A673 (cell line): ENCODE data around the gene CLDN24. TPM values are rescaled to one million over a fixed set of nuclear protein-coding genes. Genes with fewer than 3 reads are reported as not detected.

Experiments
- BruUV-seq: library from RNA; stranded (reverse); fragments of 400-500 nt; replicated peaks from 2 replicates; lab custom pipeline; 2021; lab: Mats Ljungman, UMichigan
- CTCF ChIA-PET: fragments of 300-600 bp; sonication (Branson Sonifier 250); formaldehyde crosslinking; loops from one replicate; lab custom pipeline; 2022; ENCODE audit warnings: antibody characterized with exemption; lab: Charles Lee
- POLR2A ChIA-PET: fragments of 300-600 bp; sonication (Branson Sonifier 250); formaldehyde crosslinking; loops from one replicate; lab custom pipeline; 2022; ENCODE audit warnings: antibody characterized with exemption; ENCODE audit not compliant: low non-redundant PET; lab: Charles Lee
- DNase-seq: peaks from one replicate; pipeline ENCODE4 v3.0.0-alpha.2; 2015; ENCODE audit warnings: low spot score
- H3K27ac ChIP-seq: fragments of 200-600 bp; sonication (generic); 2 replicates; pipeline ENCODE4 v1.5.1; 2016; ENCODE audit warnings: mixed run types, low read depth, mild to moderate bottlenecking, mixed read lengths, antibody characterized with exemption, low read length; ENCODE audit not compliant: poor library complexity, severe bottlenecking
- H3K27me3 ChIP-seq: fragments of 200-600 bp; sonication (generic); replicated peaks from 2 replicates; pipeline ENCODE4 v1.6.1; 2017; ENCODE audit warnings: mixed run types, low read depth, mild to moderate bottlenecking, mixed read lengths, antibody characterized with exemption, low read length; ENCODE audit not compliant: insufficient read depth, poor library complexity
- H3K36me3 ChIP-seq: fragments of 200-600 bp; sonication (generic); 2 replicates; pipeline ENCODE4 v1.6.1; 2016; ENCODE audit warnings: mixed run types, mild to moderate bottlenecking, mixed read lengths, antibody characterized with exemption, low read length; ENCODE audit not compliant: insufficient read depth, poor library complexity, severe bottlenecking
- H3K4me1 ChIP-seq: fragments of 200-600 bp; sonication (generic); 2 replicates; pipeline ENCODE4 v1.6.1; 2017; ENCODE audit warnings: mixed run types, mild to moderate bottlenecking, mixed read lengths, antibody characterized with exemption, low read length; ENCODE audit not compliant: insufficient read depth, poor library complexity, severe bottlenecking
- H3K4me3 ChIP-seq: fragments of 200-600 bp; sonication (generic); 2 replicates; pipeline ENCODE4 v1.5.1; 2016; ENCODE audit warnings: low read depth, mixed run types, mild to moderate bottlenecking, mixed read lengths, low read length; ENCODE audit not compliant: poor library complexity, severe bottlenecking
- H3K9me3 ChIP-seq: fragments of 200-600 bp; sonication (generic); 2 replicates; pipeline ENCODE4 v1.6.1; 2016; ENCODE audit warnings: mixed run types, low read depth, mild to moderate bottlenecking, mixed read lengths, antibody characterized with exemption, low read length; ENCODE audit not compliant: poor library complexity, severe bottlenecking
- EZH2 ChIP-seq: fragments of 200-600 bp; sonication (generic); IDR thresholded peaks from 2 replicates; pipeline ENCODE4 v1.6.1; 2017; ENCODE audit warnings: borderline replicate concordance, low read depth, mild to moderate bottlenecking, mixed read lengths, antibody characterized with exemption, low read length; ENCODE audit not compliant: poor library complexity, severe bottlenecking
- intact Hi-C: fragments of 100-400 bp; cut with micrococcal nuclease; formaldehyde crosslinking; loops from one replicate; pipeline ENCODE4 v1.10.0; 2022; ENCODE audit not compliant: unreplicated experiment
- total RNA-seq: library from RNA; stranded (reverse); gene quantifications from 2 replicates; pipeline ENCODE4 v1.2.3, GENCODE V29; 2021
- TF ChIP-seq, protein P1 (sequence below): fragments of 300-800, 200-600 bp; sonication (generic); conservative IDR thresholded peaks from 2 replicates; pipeline ENCODE4 v1.5.1; 2017; ENCODE audit warnings: low read depth, mild to moderate bottlenecking, antibody characterized with exemption, low read length, moderate library complexity, mixed read lengths

Gene CLDN24
- total RNA-seq, 1 experiment from 2014 or later = not detected

DNA sequence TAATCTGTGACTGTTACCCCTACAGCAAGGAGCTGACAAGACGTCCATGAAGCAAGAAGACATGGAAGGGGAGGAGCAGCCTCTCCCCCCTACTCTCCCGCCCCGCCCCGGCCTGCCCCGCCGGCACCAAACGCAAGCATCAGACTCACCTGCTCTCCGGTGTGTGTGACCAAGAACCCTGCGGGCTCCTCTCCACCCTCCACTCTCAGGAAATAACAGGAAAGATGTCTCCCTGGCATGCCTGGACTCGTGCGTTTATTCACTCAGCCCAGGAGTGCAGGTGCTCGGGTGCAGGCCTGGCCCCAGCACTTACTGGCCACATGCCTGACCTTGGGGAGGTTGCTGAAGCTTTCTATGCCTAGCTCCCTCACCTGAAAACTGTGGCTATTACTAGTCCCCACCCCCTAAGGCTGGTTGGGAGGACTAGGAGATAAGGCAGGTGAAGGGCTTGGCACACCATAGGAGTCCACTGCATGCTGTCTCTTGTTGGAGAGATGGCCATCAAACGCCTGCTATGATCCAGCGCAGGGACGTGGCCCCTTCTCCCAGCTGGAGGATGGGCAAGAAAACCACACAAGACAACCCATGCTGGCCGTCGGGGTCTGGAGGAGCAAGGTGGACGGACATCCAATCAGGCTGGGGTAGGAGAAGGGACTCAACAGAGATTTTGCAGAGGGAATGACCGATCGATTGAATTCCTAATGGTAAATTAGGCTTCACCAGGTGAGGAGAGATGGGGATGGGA is 34.9 kb upstream of the CLDN24 start:
- BruUV-seq = no TSS peak
- Histone ChIP-seq H3K4me3 (no peak overlapping the region), H3K27ac (no peak overlapping the region), H3K36me3 (no peaks in the 10 kb centered on the region), H3K27me3 (no peaks in the 10 kb centered on the region), H3K9me3 (no peaks in the 10 kb centered on the region), H3K4me1 (peaks cover 4% of the 10 kb centered on the region)
- TF ChIP-seq, protein P1, sequence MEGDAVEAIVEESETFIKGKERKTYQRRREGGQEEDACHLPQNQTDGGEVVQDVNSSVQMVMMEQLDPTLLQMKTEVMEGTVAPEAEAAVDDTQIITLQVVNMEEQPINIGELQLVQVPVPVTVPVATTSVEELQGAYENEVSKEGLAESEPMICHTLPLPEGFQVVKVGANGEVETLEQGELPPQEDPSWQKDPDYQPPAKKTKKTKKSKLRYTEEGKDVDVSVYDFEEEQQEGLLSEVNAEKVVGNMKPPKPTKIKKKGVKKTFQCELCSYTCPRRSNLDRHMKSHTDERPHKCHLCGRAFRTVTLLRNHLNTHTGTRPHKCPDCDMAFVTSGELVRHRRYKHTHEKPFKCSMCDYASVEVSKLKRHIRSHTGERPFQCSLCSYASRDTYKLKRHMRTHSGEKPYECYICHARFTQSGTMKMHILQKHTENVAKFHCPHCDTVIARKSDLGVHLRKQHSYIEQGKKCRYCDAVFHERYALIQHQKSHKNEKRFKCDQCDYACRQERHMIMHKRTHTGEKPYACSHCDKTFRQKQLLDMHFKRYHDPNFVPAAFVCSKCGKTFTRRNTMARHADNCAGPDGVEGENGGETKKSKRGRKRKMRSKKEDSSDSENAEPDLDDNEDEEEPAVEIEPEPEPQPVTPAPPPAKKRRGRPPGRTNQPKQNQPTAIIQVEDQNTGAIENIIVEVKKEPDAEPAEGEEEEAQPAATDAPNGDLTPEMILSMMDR = no peak
- TF ChIP-seq EZH2 = no peak
- no peak for DNase-seq
- intact Hi-C loops = no loop called here
- CTCF ChIA-PET = no interaction called here
- POLR2A ChIA-PET = no interaction called here

DNA sequence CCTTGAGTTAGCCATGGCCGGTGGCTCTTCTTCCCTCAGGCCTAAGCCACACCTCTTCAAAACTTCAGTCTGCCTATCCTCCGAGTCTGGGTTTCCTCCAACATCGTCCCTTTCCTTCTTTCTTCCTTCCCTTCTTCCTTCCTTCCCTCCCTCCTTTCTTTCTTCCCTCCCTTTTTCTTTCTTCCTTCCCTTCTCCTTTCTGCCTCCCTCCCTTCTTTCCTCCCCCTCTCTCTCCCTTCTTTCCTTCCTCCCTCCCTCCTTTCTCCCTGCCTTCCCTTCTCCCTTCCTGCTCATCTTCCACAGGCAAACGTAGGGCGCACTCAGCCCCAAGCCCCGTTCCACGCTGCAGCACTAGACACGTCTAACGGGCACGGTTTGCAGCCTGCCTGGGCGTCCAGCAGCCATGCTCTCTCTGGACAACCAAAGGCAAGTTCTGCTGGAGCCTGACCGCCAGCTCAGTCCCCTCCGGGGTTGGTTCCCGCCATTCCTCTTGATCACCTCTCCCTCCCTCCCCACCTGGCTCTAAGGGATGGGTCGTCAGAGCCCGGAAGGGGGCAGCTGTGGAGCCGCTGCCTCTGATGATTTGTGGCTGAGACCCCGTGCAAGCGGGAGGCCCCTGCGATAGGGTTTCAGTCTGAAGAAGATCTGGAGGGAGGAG is 34.1 kb upstream of the CLDN24 start:
- no TSS peak for BruUV-seq
- intact Hi-C loops = no loop called here
- Histone ChIP-seq H3K4me1 (peaks cover 4% of the 10 kb centered on the region), H3K27ac (no peak overlapping the region), H3K4me3 (no peak overlapping the region), H3K36me3 (no peaks in the 10 kb centered on the region), H3K9me3 (no peaks in the 10 kb centered on the region), H3K27me3 (no peaks in the 10 kb centered on the region)
- POLR2A ChIA-PET = no interaction called here
- CTCF ChIA-PET = no interaction called here
- DNase-seq = no peak
- TF ChIP-seq, protein P1 = no peak
- TF ChIP-seq EZH2 = no peak

DNA sequence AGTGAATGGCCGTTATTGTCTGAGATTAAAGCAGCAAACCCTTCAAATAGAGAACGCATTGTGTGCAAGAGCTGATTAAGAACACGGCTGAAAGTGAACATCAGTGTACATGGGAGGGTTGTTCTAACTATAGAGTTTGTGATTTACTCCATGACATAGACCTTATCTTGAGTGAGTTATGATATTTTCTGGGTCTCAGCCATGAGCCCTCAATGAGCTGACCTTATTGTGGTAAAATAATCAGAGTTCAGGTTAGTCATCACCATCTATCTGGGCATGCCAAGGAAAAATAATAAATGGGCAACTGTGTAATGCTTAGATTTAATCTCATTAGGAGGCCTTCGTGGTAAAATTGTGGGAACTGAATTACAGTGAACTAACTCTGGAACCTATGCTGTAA is 33.2 kb upstream of the CLDN24 start:
- intact Hi-C loops = no loop called here
- Histone ChIP-seq H3K27me3 (no peaks in the 10 kb centered on the region), H3K27ac (no peak overlapping the region), H3K4me3 (no peak overlapping the region), H3K9me3 (no peaks in the 10 kb centered on the region), H3K4me1 (peaks cover 4% of the 10 kb centered on the region), H3K36me3 (no peaks in the 10 kb centered on the region)
- DNase-seq = no peak
- no TSS peak for BruUV-seq
- POLR2A ChIA-PET = no interaction called here
- no peak for TF ChIP-seq EZH2
- TF ChIP-seq, protein P1 = no peak
- CTCF ChIA-PET = interaction anchor here (0.7 kb wide), 1 partner anchor 94 kb away, joined by 3 read pairs; no protein-coding TSS in a partner anchor
